Duodenal mucosa (tissue), 2 donors: ENCODE results near the gene RMDN2.
"Not testable (repeated sequence)": the region's sequence is repeated elsewhere in the genome, so short reads cannot be mapped to it uniquely, and the experiment has no call there.

ENCODE experiments used
- H3K27ac ChIP-seq: one replicate; pipeline ENCODE4 v1.7.0; 2013; ENCODE audit warnings: low read depth, low read length
- H3K27me3 ChIP-seq, 2 donors: one replicate each; pipeline ENCODE4 v1.7.0; 2013; ENCODE audit warnings: low read length in 2 of 2, control low read depth in 1 of 2; ENCODE audit not compliant: insufficient read depth in 2 of 2, control insufficient read depth in 1 of 2
- H3K36me3 ChIP-seq, 2 donors: one replicate each; pipeline ENCODE4 v1.7.0; 2013; ENCODE audit warnings: low read length in 2 of 2, control low read depth in 1 of 2; ENCODE audit not compliant: insufficient read depth in 2 of 2, control insufficient read depth in 1 of 2
- H3K4me1 ChIP-seq, 2 donors: one replicate each; pipeline ENCODE4 v1.7.0; 2013; ENCODE audit warnings: low read length in 2 of 2, control low read depth in 1 of 2; ENCODE audit not compliant: insufficient read depth in 2 of 2, control insufficient read depth in 1 of 2
- H3K4me3 ChIP-seq, 2 donors: one replicate each; pipeline ENCODE4 v1.7.0; 2013; ENCODE audit warnings: low read length in 2 of 2, low read depth in 1 of 2
- H3K9ac ChIP-seq, 2 donors: one replicate each; pipeline ENCODE4 v1.7.0; 2013; ENCODE audit warnings: low read length in 2 of 2, low read depth in 1 of 2
- H3K9me3 ChIP-seq, 2 donors: one replicate each; pipeline ENCODE4 v1.7.0; 2013; ENCODE audit warnings: low read length in 2 of 2, control low read depth in 1 of 2; ENCODE audit not compliant: control insufficient read depth in 1 of 2

The RMDN2 gene

GRCh38 chr2:37983719-37984118, 58.6 kb downstream of the RMDN2 start:
- H3K27me3 ChIP-seq, result no peaks in the 10 kb centered on the region
- no peaks in the 10 kb centered on the region for H3K9me3 ChIP-seq
- no peak overlapping the region for H3K9ac ChIP-seq
- H3K4me1 ChIP-seq, result peaks cover 0 to 3% of the 10 kb centered on the region in 2 donors
- no peaks in the 10 kb centered on the region for H3K36me3 ChIP-seq
- H3K27ac ChIP-seq, result no peak overlapping the region
- H3K4me3 ChIP-seq, result no peak overlapping the region

GRCh38 chr2:37984176-37984575, 59.1 kb downstream of the RMDN2 start:
- H3K36me3 ChIP-seq, result no peaks in the 10 kb centered on the region
- no peak overlapping the region for H3K9ac ChIP-seq
- peaks cover 0 to 3% of the 10 kb centered on the region in 2 donors for H3K4me1 ChIP-seq
- no peaks in the 10 kb centered on the region for H3K9me3 ChIP-seq
- no peak overlapping the region for H3K27ac ChIP-seq
- H3K27me3 ChIP-seq, result no peaks in the 10 kb centered on the region
- H3K4me3 ChIP-seq, result no peak overlapping the region

- Histone ChIP-seq H3K9ac (no peak overlapping the region), H3K4me3 (no peak overlapping the region), H3K27ac (no peak overlapping the region), H3K36me3 (no peaks in the 10 kb centered on the region), H3K27me3 (no peaks in the 10 kb centered on the region), H3K9me3 (no peaks in the 10 kb centered on the region), H3K4me1 (peaks cover 0 to 3% of the 10 kb centered on the region in 2 donors)
Observed at GRCh38 chr2:37984589-37984988, 59.5 kb downstream of the RMDN2 start.

- Histone ChIP-seq H3K27me3 (no peaks in the 10 kb centered on the region), H3K9me3 (no peaks in the 10 kb centered on the region), H3K27ac (no peak overlapping the region), H3K36me3 (no peaks in the 10 kb centered on the region), H3K4me1 (peaks cover 0 to 3% of the 10 kb centered on the region in 2 donors), H3K4me3 (no peak overlapping the region), H3K9ac (no peak overlapping the region)
Observed at GRCh38 chr2:37985333-37985732, 60.2 kb downstream of the RMDN2 start.

GRCh38 chr2:37987098-37987775, 62.1 kb downstream of the RMDN2 start:
- no peak overlapping the region for H3K27ac ChIP-seq
- no peaks in the 10 kb centered on the region for H3K27me3 ChIP-seq
- no peaks in the 10 kb centered on the region for H3K9me3 ChIP-seq
- H3K36me3 ChIP-seq, result no peaks in the 10 kb centered on the region
- H3K4me3 ChIP-seq, result no peak overlapping the region
- H3K4me1 ChIP-seq, result peaks cover 1 to 4% of the 10 kb centered on the region in 2 donors
- no peak overlapping the region for H3K9ac ChIP-seq

- Histone ChIP-seq H3K27me3 (no peaks in the 10 kb centered on the region), H3K4me1 (peaks cover 0 to 6% of the 10 kb centered on the region in 2 donors), H3K36me3 (peaks cover 0 to 5% of the 10 kb centered on the region in 2 donors), H3K9me3 (no peaks in the 10 kb centered on the region), H3K27ac (no peak overlapping the region), H3K9ac (no peak overlapping the region), H3K4me3 (peak overlapping the region in 1 of 2 donors; percentile 1)
Observed at GRCh38 chr2:37992601-37993000, 67.5 kb downstream of the RMDN2 start.

- Histone ChIP-seq H3K27ac (no peak overlapping the region), H3K4me3 (no peak overlapping the region), H3K9ac (no peak overlapping the region), H3K9me3 (no peaks in the 10 kb centered on the region), H3K27me3 (no peaks in the 10 kb centered on the region), H3K36me3 (peaks cover 0 to 9% of the 10 kb centered on the region in 2 donors), H3K4me1 (peaks cover 0 to 6% of the 10 kb centered on the region in 2 donors)
Observed at GRCh38 chr2:37993143-37993542, 68.1 kb downstream of the RMDN2 start.

GRCh38 chr2:37997629-37998028, 72.5 kb downstream of the RMDN2 start:
- no peaks in the 10 kb centered on the region for H3K4me1 ChIP-seq

GRCh38 chr2:38000485-38001222, 75.6 kb downstream of the RMDN2 start:
- no peaks in the 10 kb centered on the region for H3K4me1 ChIP-seq
- no peak overlapping the region for H3K4me3 ChIP-seq
- H3K27me3 ChIP-seq, result no peaks in the 10 kb centered on the region
- peaks cover 3 to 4% of the 10 kb centered on the region in 2 donors for H3K9me3 ChIP-seq
- peaks cover 14 to 29% of the 10 kb centered on the region in 2 donors for H3K36me3 ChIP-seq
- H3K27ac ChIP-seq, result no peak overlapping the region
- H3K9ac ChIP-seq, result no peak overlapping the region

More at GRCh38 chr2:37997629-37998028, 72.5 kb downstream of the RMDN2 start:
- Histone ChIP-seq H3K4me3 (no peak overlapping the region), H3K9ac (no peak overlapping the region), H3K9me3 (peaks cover 3 to 4% of the 10 kb centered on the region in 2 donors), H3K27me3 (no peaks in the 10 kb centered on the region), H3K27ac (no peak overlapping the region), H3K36me3 (peaks cover 14 to 29% of the 10 kb centered on the region in 2 donors)

- H3K4me3 ChIP-seq, H3K9me3 ChIP-seq, H3K4me1 ChIP-seq, H3K9ac ChIP-seq, H3K27ac ChIP-seq, H3K27me3 ChIP-seq: not testable (repeated sequence)
- H3K36me3 ChIP-seq, result peaks cover 3 to 12% of the 10 kb centered on the region in 2 donors
Observed at GRCh38 chr2:38010187-38010586, 85.1 kb downstream of the RMDN2 start.
